Breast epithelium (tissue), 4 donors: ENCODE measurements around the gene MAML3. TPM values are rescaled to one million over a fixed set of nuclear protein-coding genes. Genes with fewer than 3 reads are reported as not detected.

ENCODE experiments used
- DNase-seq, 2 donors: peaks; one replicate each; pipeline ENCODE4 v3.0.0-alpha.2; 2019; ENCODE audit warnings: low spot score in 2 of 2
- H3K27ac ChIP-seq, 2 donors: fragments of 200-600 bp; sonication (generic) in 1 of 2; one replicate each; pipeline ENCODE4 v1.5.1; 2016 to 2019; ENCODE audit warnings: mild to moderate bottlenecking in 1 of 2
- H3K27me3 ChIP-seq, 2 donors: fragments of 200-600 bp; sonication (generic) in 1 of 2; one replicate each; pipeline versions ENCODE4 v1.5.1 to v1.6.0; 2017 to 2019; ENCODE audit warnings: control low read depth in 1 of 2, mild to moderate bottlenecking in 1 of 2
- H3K36me3 ChIP-seq: fragments of 200-600 bp; one replicate; pipeline ENCODE4 v1.5.1; 2019
- H3K4me1 ChIP-seq, 2 donors: fragments of 200-600 bp; sonication (generic); one replicate each; pipeline ENCODE4 v1.5.1; 2016 to 2019; ENCODE audit warnings: control low read depth in 1 of 2
- H3K4me3 ChIP-seq, 3 donors: fragments of 200-600 bp; sonication (generic); 1 replicate in 2 of 3; 2 replicates in 1 of 3; pipeline ENCODE4 v1.5.1; 2016 to 2019; ENCODE audit warnings: mild to moderate bottlenecking in 3 of 3, moderate library complexity in 2 of 3
- H3K9me3 ChIP-seq, 2 donors: fragments of 200-600 bp; sonication (generic) in 1 of 2; one replicate each; pipeline ENCODE4 v1.5.1; 2016 to 2019; ENCODE audit warnings: control low read depth in 1 of 2
- CTCF ChIP-seq, 3 donors: fragments of 450-650 bp; IDR thresholded peaks; one replicate each; pipeline ENCODE4 v1.5.1; 2016 to 2017; ENCODE audit warnings: antibody characterized with exemption in 3 of 3, mild to moderate bottlenecking in 3 of 3, moderate library complexity in 3 of 3
- POLR2A ChIP-seq: fragments of 450-650 bp; IDR thresholded peaks from one replicate; pipeline ENCODE4 v1.6.1; 2016; ENCODE audit warnings: antibody characterized with exemption, mild to moderate bottlenecking, moderate library complexity
- POLR2AphosphoS5 ChIP-seq, 3 donors: sonication (generic); formaldehyde crosslinking; IDR thresholded peaks; one replicate each; pipeline ENCODE4 v1.6.1; 2017; ENCODE audit warnings: antibody characterized with exemption in 3 of 3
- intact Hi-C: fragments of 100-400 bp; cut with DNase I; formaldehyde crosslinking; loops from one replicate; pipeline ENCODE4 v1.15.1; 2023; ENCODE audit warnings: low total_unique reads
- total RNA-seq, 3 donors: library from RNA; depleted of rRNA; stranded (reverse); fragments of >200 nt; gene quantifications; one replicate each; pipeline ENCODE4 v1.1.0, GENCODE V29; 2016

The MAML3 gene
- total RNA-seq, 3 donors from 2014 or later = 5.0 to 16.8 (median 11.1) TPM

GRCh38 chr4:139719381-139720101 is 434.4 kb downstream of the MAML3 start:
- Histone ChIP-seq H3K4me1 (no peaks in the 10 kb centered on the region), H3K9me3 (no peaks in the 10 kb centered on the region), H3K27me3 (no peaks in the 10 kb centered on the region), H3K36me3 (peaks cover 5% of the 10 kb centered on the region), H3K4me3 (no peak overlapping the region), H3K27ac (no peak overlapping the region)
- DNase-seq = no peak
- TF ChIP-seq POLR2AphosphoS5 (IDR thresholded peaks at IDR 0.05) (no peak), CTCF (IDR thresholded peaks at IDR 0.05) (no peak), POLR2A (no peak)
- intact Hi-C loops = no loop called here

- Histone ChIP-seq H3K4me1 (no peaks in the 10 kb centered on the region), H3K4me3 (no peak overlapping the region), H3K27me3 (no peaks in the 10 kb centered on the region), H3K9me3 (no peaks in the 10 kb centered on the region), H3K27ac (no peak overlapping the region), H3K36me3 (peaks cover 5% of the 10 kb centered on the region)
- no peak for DNase-seq
- TF ChIP-seq POLR2A = no peak
- TF ChIP-seq CTCF (IDR thresholded peaks at IDR 0.05) = no peak
- TF ChIP-seq POLR2AphosphoS5 (IDR thresholded peaks at IDR 0.05) = no peak
- intact Hi-C loops = no loop called here
Observed at GRCh38 chr4:139718833-139719232, 435.2 kb downstream of the MAML3 start.

- H3K4me1 ChIP-seq = no peaks in the 10 kb centered on the region
- H3K27ac ChIP-seq = no peak overlapping the region
- intact Hi-C loops = no loop called here
- no peak for DNase-seq
- no peak overlapping the region for H3K4me3 ChIP-seq
- peaks cover 5% of the 10 kb centered on the region for H3K36me3 ChIP-seq
- no peak for TF ChIP-seq POLR2A
- TF ChIP-seq POLR2AphosphoS5 (IDR thresholded peaks at IDR 0.05) = no peak
- TF ChIP-seq CTCF (IDR thresholded peaks at IDR 0.05) = no peak
- H3K27me3 ChIP-seq = no peaks in the 10 kb centered on the region
- no peaks in the 10 kb centered on the region for H3K9me3 ChIP-seq
Observed at GRCh38 chr4:139718358-139718757, 435.6 kb downstream of the MAML3 start.

GRCh38 chr4:139715746-139716391 is 438.1 kb downstream of the MAML3 start:
- peaks cover 5% of the 10 kb centered on the region for H3K36me3 ChIP-seq
- H3K27me3 ChIP-seq = no peaks in the 10 kb centered on the region
- no peaks in the 10 kb centered on the region for H3K4me1 ChIP-seq
- DNase-seq = no peak
- H3K27ac ChIP-seq = no peak overlapping the region
- intact Hi-C loops = no loop called here
- no peak overlapping the region for H3K4me3 ChIP-seq
- H3K9me3 ChIP-seq = no peaks in the 10 kb centered on the region
- TF ChIP-seq POLR2AphosphoS5 (IDR thresholded peaks at IDR 0.05) (no peak), POLR2A (no peak), CTCF (IDR thresholded peaks at IDR 0.05) (no peak)

- Histone ChIP-seq H3K4me3 (no peak overlapping the region), H3K36me3 (no peaks in the 10 kb centered on the region), H3K4me1 (no peaks in the 10 kb centered on the region), H3K27me3 (no peaks in the 10 kb centered on the region), H3K27ac (no peak overlapping the region), H3K9me3 (no peaks in the 10 kb centered on the region)
- intact Hi-C loops = no loop called here
- TF ChIP-seq POLR2AphosphoS5 (IDR thresholded peaks at IDR 0.05) = no peak
- no peak for DNase-seq
Observed at GRCh38 chr4:139712882-139713281, 441.1 kb downstream of the MAML3 start.
